Activated B cell treated with CpG ODN at 0.5 μM for 24 hours (primary cell): ENCODE measurements around the gene ATOX1. TPM values are rescaled to one million over a fixed set of nuclear protein-coding genes. Genes with fewer than 3 reads are reported as not detected.
A peak's percentile ranks its signal among the peaks of the same experiment; 100 is the strongest.

ENCODE experiments used
- ATAC-seq: fragments of 200-7000 bp; cut with Tn5 transposase; one replicate; pipeline ENCODE4 v1.10.0; 2021; ENCODE audit warnings: low read depth, mild to moderate bottlenecking, moderate library complexity
- CTCF ChIA-PET: fragments of 350-600 bp; sonication (Branson Sonifier 250); formaldehyde crosslinking; loops from one replicate; lab custom pipeline; 2021; ENCODE audit warnings: antibody characterized with exemption; lab: Charles Lee
- POLR2A ChIA-PET: fragments of 350-600 bp; sonication (Branson Sonifier 250); formaldehyde crosslinking; loops from one replicate; lab custom pipeline; 2021; ENCODE audit warnings: antibody characterized with exemption; lab: Charles Lee
- DNase-seq: peaks from one replicate; pipeline ENCODE4 v3.0.0; 2022
- H3K27ac Mint-ChIP-seq: one replicate; pipeline ENCODE4 v1.8.0; 2020; ENCODE audit warnings: mixed read lengths
- H3K27me3 Mint-ChIP-seq: one replicate; pipeline ENCODE4 v1.8.0; 2021; ENCODE audit warnings: mixed read lengths
- H3K36me3 Mint-ChIP-seq: one replicate; pipeline ENCODE4 v1.8.0; 2021; ENCODE audit warnings: low read depth, mixed read lengths
- H3K4me1 Mint-ChIP-seq: one replicate; pipeline ENCODE4 v1.8.0; 2021; ENCODE audit warnings: mixed read lengths
- H3K4me3 Mint-ChIP-seq: one replicate; pipeline ENCODE4 v1.8.0; 2020; ENCODE audit warnings: mild to moderate bottlenecking, mixed read lengths
- H3K9me3 Mint-ChIP-seq: one replicate; pipeline ENCODE4 v1.8.0; 2020; ENCODE audit warnings: mixed read lengths
- intact Hi-C: fragments of 100-400 bp; cut with micrococcal nuclease; formaldehyde crosslinking; loops from one replicate; pipeline ENCODE4 v1.15.1; 2024
- total RNA-seq: library from RNA; stranded (reverse); gene quantifications from 2 replicates; pipeline ENCODE4 v1.2.3, GENCODE V29; 2022
- TF ChIP-seq, protein P1 (sequence below): fragments of 200-600 bp; IDR thresholded peaks from one replicate; pipeline ENCODE4 v1.8.0; 2022; ENCODE audit warnings: antibody characterized with exemption, mild to moderate bottlenecking

The ATOX1 gene
- total RNA-seq, 1 donor from 2014 or later = 66.6 TPM

DNA sequence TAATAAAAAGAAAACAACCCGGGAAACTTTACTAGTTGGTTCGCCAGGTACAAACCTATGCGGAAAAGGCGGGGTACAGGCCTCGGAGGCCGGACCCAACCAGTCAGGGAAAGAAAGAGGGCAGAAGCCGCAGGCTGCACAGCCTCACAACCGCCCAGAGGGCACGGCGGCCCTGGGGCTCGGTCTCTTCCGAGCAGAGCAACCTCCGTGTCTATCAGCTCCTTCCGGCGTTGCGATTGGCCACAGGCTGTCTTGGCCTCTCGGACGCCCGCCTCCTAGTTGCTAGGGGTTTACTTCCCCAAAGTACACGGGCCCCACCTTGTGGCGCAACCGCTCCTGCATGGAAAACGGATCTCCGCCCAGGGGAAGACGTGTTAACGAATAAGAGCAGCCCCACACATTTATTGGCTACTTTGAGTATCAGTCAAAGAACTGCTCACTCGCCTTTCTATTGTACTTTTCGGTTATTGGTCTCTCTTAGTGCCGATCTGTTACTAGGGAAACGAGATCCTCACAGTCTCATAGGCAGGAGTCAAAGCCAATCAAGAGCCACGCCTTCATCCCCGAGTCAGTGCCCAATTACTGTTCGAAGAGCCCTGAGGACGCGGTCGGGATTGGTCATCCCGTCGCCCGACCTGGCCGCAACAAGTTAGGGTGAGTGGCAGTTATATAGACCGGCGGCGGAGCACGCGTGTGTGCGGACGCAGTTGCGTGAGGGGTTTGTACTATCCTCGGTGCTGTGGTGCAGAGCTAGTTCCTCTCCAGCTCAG is 13.0 kb upstream of the ATOX1 start, which contains the start of gene G3BP1:
Gene G3BP1 (plus strand): TSS at position 696 of the 770 bp plus-strand sequence. CDS start 14,667 bp downstream, outside the sequence.
- Mint-ChIP-seq H3K27ac (peak within 1 kb of the TSS; percentile 88), H3K4me1 (peaks cover 48% of the 10 kb centered on the region), H3K9me3 (no peaks in the 10 kb centered on the region), H3K36me3 (peaks cover 18% of the 10 kb centered on the region), H3K4me3 (peak within 1 kb of the TSS; percentile 94), H3K27me3 (no peaks in the 10 kb centered on the region)
- ChIA-PET CTCF (interaction anchor here (0.7 to 2.2 kb wide), 12 partner anchors 13 to 324 kb away, joined by 3 to 13 read pairs (median 4); partner anchors contain the start of genes ATOX1 and SLC36A1), POLR2A (interaction anchor here (0.5 to 5.9 kb wide), 34 partner anchors 10 to 1322 kb away, joined by 3 to 134 read pairs (median 5); partner anchors contain the start of genes ATOX1, DCTN4, GM2A and RBM22)
- intact Hi-C loops = loop anchor here (1.0 to 10.0 kb wide), 12 partner anchors 11 to 1769 kb away; partner anchors contain the start of genes ATOX1, DCTN4, GM2A and HMGXB3
- DNase-seq (peak; percentile 90), ATAC-seq (peak; percentile 76)
- TF ChIP-seq, protein P1, sequence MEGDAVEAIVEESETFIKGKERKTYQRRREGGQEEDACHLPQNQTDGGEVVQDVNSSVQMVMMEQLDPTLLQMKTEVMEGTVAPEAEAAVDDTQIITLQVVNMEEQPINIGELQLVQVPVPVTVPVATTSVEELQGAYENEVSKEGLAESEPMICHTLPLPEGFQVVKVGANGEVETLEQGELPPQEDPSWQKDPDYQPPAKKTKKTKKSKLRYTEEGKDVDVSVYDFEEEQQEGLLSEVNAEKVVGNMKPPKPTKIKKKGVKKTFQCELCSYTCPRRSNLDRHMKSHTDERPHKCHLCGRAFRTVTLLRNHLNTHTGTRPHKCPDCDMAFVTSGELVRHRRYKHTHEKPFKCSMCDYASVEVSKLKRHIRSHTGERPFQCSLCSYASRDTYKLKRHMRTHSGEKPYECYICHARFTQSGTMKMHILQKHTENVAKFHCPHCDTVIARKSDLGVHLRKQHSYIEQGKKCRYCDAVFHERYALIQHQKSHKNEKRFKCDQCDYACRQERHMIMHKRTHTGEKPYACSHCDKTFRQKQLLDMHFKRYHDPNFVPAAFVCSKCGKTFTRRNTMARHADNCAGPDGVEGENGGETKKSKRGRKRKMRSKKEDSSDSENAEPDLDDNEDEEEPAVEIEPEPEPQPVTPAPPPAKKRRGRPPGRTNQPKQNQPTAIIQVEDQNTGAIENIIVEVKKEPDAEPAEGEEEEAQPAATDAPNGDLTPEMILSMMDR = no peak

DNA sequence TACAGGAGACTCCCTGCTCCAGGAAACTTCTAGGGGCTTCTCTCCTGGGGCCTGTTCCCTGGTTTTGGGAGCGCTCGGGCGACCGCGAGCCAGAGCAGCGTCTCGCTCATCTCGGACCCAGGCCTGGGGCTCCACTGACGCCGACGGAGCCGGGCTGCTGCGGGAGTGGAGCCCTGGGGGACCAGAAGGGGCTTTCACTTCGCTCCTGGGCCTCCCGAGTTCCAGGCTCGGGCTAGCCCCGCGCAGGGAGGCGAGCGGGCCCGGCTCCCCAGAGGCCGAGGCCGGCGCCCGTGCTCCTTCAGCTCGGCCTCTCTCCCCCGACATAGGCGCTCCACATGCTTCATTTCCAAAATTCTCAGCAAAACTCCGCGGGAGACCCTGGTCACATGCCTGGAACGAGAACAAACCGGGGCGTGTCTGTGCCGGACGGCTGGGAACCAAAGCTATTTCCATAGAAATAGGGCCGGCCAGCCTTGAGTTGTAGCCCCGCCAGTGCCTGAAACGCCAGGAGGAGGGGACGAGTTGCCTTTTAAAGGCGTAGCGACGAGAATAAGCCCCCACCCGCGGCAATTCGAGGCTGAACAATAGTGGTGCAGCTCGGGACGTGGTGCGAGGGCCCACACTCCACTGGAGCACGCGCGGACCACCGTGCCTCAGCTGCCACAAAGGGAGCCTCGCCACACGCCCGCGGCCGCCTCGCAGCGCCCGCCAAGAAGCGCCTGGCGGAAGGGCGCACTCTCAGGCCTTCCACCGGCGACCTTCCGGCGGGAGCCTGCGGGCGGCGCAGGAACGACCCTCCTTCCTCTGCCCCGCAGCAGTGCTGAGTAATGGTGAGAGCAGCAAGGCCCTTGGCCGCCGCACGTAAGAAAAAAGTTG is 12.2 kb upstream of the ATOX1 start:
- Mint-ChIP-seq H3K4me3 (no peak overlapping the region), H3K36me3 (peaks cover 12% of the 10 kb centered on the region), H3K9me3 (no peaks in the 10 kb centered on the region), H3K27me3 (no peaks in the 10 kb centered on the region), H3K27ac (no peak overlapping the region), H3K4me1 (peaks cover 40% of the 10 kb centered on the region)
- POLR2A ChIA-PET = interaction anchor here (0.5 to 5.9 kb wide), 29 partner anchors 10 to 1321 kb away, joined by 3 to 134 read pairs (median 6); partner anchors contain the start of genes ATOX1, DCTN4, GM2A and RBM22
- TF ChIP-seq, protein P1 = no peak
- CTCF ChIA-PET = interaction anchor here (0.7 to 2.2 kb wide), 13 partner anchors 12 to 323 kb away, joined by 3 to 13 read pairs (median 4); partner anchors contain the start of genes ATOX1 and SLC36A1
- ATAC-seq (peak; percentile 8), DNase-seq (peak; percentile 65)
- intact Hi-C loops = loop anchor here (1.0 to 10.0 kb wide), 10 partner anchors 12 to 1768 kb away; partner anchors contain the start of genes ATOX1, DCTN4, GM2A and HMGXB3

DNA sequence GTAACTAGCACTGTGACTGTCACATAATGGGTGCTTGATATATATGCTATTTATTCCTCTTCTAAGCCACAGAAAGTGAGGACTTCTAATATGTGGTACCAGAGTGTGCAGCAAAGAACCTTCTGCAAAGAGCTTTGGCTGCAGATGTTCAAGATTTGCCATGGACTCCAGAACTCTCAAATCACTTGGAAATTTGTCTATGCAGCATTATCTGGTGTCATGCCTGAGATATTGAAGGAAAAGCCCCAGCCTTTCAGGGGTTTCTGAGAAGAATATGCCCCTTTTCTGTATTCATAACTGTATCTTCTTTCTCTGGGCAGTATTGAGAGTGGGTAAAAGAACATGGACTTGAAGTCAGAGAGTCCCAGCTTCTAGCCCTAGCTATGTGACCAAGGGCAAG is 8.5 kb upstream of the ATOX1 start:
- Mint-ChIP-seq H3K27ac (no peak overlapping the region), H3K4me1 (peaks cover 11% of the 10 kb centered on the region), H3K9me3 (no peaks in the 10 kb centered on the region), H3K36me3 (no peaks in the 10 kb centered on the region), H3K4me3 (no peak overlapping the region), H3K27me3 (no peaks in the 10 kb centered on the region)
- ChIA-PET CTCF (no interaction called here), POLR2A (no interaction called here)
- intact Hi-C loops = no loop called here
- DNase-seq = no peak
- TF ChIP-seq, protein P1 = no peak
- no peak for ATAC-seq

DNA sequence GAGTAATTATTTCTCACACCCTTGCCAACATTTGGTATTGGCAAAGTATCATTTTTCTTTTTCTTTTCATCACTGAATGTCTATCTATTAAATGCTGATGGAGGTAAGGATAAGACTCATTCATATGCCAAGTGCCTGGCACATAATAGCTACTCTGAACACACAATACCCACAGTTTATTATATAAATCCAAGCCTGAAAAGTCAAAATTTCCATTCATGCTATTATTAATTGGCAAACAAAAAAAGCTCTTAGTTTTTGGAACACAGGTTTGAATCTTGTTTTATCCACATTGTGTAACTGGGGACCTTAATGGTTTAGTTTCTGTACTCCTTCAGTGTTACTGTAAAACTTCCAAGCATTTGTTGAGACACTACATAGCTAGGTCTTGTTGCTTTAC is 6.4 kb upstream of the ATOX1 start:
- ChIA-PET POLR2A (no interaction called here), CTCF (interaction anchor here (1.1 kb wide), 1 partner anchor 24 kb away, joined by 3 read pairs; no protein-coding TSS in a partner anchor)
- intact Hi-C loops = no loop called here
- Mint-ChIP-seq H3K4me1 (peaks cover 3% of the 10 kb centered on the region), H3K9me3 (no peaks in the 10 kb centered on the region), H3K27ac (no peak overlapping the region), H3K27me3 (no peaks in the 10 kb centered on the region), H3K36me3 (no peaks in the 10 kb centered on the region), H3K4me3 (no peak overlapping the region)
- ATAC-seq = no peak
- TF ChIP-seq, protein P1 = no peak
- no peak for DNase-seq
